IMR-90 (cell line): ENCODE measurements around the gene ITPR2. TPM values are rescaled to one million over a fixed set of nuclear protein-coding genes. Genes with fewer than 3 reads are reported as not detected.

Experiments
- ATAC-seq: fragments of 200-7000 bp; cut with Tn5 transposase; 2 replicates; pipeline ENCODE4 v1.9.1; 2020; ENCODE audit warnings: low read depth, mild to moderate bottlenecking, moderate library complexity
- BruUV-seq: library from RNA; stranded (reverse); fragments of 400-500 nt; replicated peaks from 2 replicates; lab custom pipeline; 2021; lab: Mats Ljungman, UMichigan
- CTCF ChIA-PET: fragments of 300-600 bp; formaldehyde crosslinking; extraction: SDS; loops from one replicate; lab custom pipeline; 2021; ENCODE audit warnings: antibody characterized with exemption; lab: Yijun Ruan, JAX
- POLR2A ChIA-PET: fragments of 300-600 bp; sonication (Branson Sonifier 250); formaldehyde crosslinking; loops from one replicate; lab custom pipeline; 2022; ENCODE audit warnings: antibody characterized with exemption; ENCODE audit not compliant: unreplicated experiment; lab: Charles Lee
- DNase-seq: peaks from one replicate; pipeline ENCODE4 v3.0.0; 2013
- H2AFZ ChIP-seq: replicated peaks from 2 replicates; pipeline ENCODE3; 2013; ENCODE audit warnings: low read length, mild to moderate bottlenecking; ENCODE audit not compliant: poor library complexity
- H2AK5ac ChIP-seq: 2 replicates; pipeline ENCODE4 v1.6.1; 2013; ENCODE audit warnings: low read depth, low read length, inconsistent platforms
- H2AK9ac ChIP-seq: replicated peaks from 2 replicates; pipeline ENCODE3; 2013; ENCODE audit warnings: mild to moderate bottlenecking, low read depth, low read length, moderate library complexity; ENCODE audit not compliant: poor library complexity
- H2BK120ac ChIP-seq: 2 replicates; pipeline ENCODE4 v1.6.1; 2013; ENCODE audit warnings: low read depth, low read length, inconsistent platforms
- H2BK15ac ChIP-seq: 3 replicates; pipeline ENCODE4 v1.6.1; 2013; ENCODE audit warnings: low read depth, low read length, inconsistent platforms
- H2BK20ac ChIP-seq: 2 replicates; pipeline ENCODE4 v1.6.1; 2013; ENCODE audit warnings: low read depth, mild to moderate bottlenecking, inconsistent platforms, low read length, moderate library complexity
- H2BK5ac ChIP-seq: 2 replicates; pipeline ENCODE4 v1.6.1; 2013; ENCODE audit warnings: mild to moderate bottlenecking, low read depth, low read length, inconsistent platforms; ENCODE audit not compliant: poor library complexity, severe bottlenecking
- H3K14ac ChIP-seq: replicated peaks from 2 replicates; pipeline ENCODE4 v1.6.1; 2013; ENCODE audit warnings: low read depth, low read length, inconsistent platforms
- H3K18ac ChIP-seq: 2 replicates; pipeline ENCODE4 v1.6.1; 2013; ENCODE audit warnings: low read depth, low read length, control low read depth
- H3K23ac ChIP-seq: 2 replicates; pipeline ENCODE4 v1.6.1; 2013; ENCODE audit warnings: low read depth, low read length, inconsistent platforms
- H3K27ac ChIP-seq: 2 replicates; pipeline ENCODE4 v1.5.1; 2013; ENCODE audit warnings: mild to moderate bottlenecking, control low read depth, low read length; ENCODE audit not compliant: insufficient read depth
- H3K27me3 ChIP-seq: 2 replicates; pipeline ENCODE4 v1.6.1; 2013; ENCODE audit warnings: low read length; ENCODE audit not compliant: control insufficient read depth, insufficient read depth
- H3K36me3 ChIP-seq: 2 replicates; pipeline ENCODE4 v1.6.1; 2013; ENCODE audit warnings: low read length, mixed read lengths; ENCODE audit not compliant: control insufficient read depth, insufficient read depth
- H3K4ac ChIP-seq: 2 replicates; pipeline ENCODE4 v1.6.1; 2013; ENCODE audit warnings: low read depth, low read length, inconsistent platforms
- H3K4me1 ChIP-seq: 2 replicates; pipeline ENCODE4 v1.6.1; 2013; ENCODE audit warnings: low read length, mixed read lengths; ENCODE audit not compliant: control insufficient read depth, insufficient read depth
- H3K4me2 ChIP-seq: 2 replicates; pipeline ENCODE4 v1.6.1; 2013; ENCODE audit warnings: low read depth, mild to moderate bottlenecking, control low read depth, low read length, moderate library complexity
- H3K4me3 ChIP-seq: 2 replicates; pipeline ENCODE4 v1.5.1; 2013; ENCODE audit warnings: low read depth, mild to moderate bottlenecking, control low read depth, low read length, moderate library complexity; ENCODE audit not compliant: insufficient read depth
- H3K56ac ChIP-seq: 2 replicates; pipeline ENCODE4 v1.6.1; 2013; ENCODE audit warnings: low read length, inconsistent platforms; ENCODE audit not compliant: insufficient read depth; ENCODE audit errors: extremely low read depth
- H3K79me1 ChIP-seq, 2 experiments: 2 replicates each; pipeline ENCODE4 v1.6.1; 2013; ENCODE audit warnings: low read length in 2 of 2, inconsistent platforms in 1 of 2, low read depth in 1 of 2
- H3K9ac ChIP-seq: 2 replicates; pipeline ENCODE4 v1.6.1; 2013; ENCODE audit warnings: low read depth, low read length, control low read depth
- H3K9me1 ChIP-seq: 2 replicates; pipeline ENCODE4 v1.6.1; 2013; ENCODE audit warnings: low read length, inconsistent platforms; ENCODE audit not compliant: insufficient read depth
- H3K9me3 ChIP-seq: 2 replicates; pipeline ENCODE4 v1.6.1; 2013; ENCODE audit warnings: low read length; ENCODE audit not compliant: control insufficient read depth, insufficient read depth
- H4K20me1 ChIP-seq: 2 replicates; pipeline ENCODE4 v1.6.1; 2013; ENCODE audit warnings: low read length, inconsistent platforms; ENCODE audit not compliant: insufficient read depth
- H4K5ac ChIP-seq: 2 replicates; pipeline ENCODE4 v1.6.1; 2013; ENCODE audit warnings: mild to moderate bottlenecking, low read depth, low read length, control low read depth
- H4K8ac ChIP-seq, 2 experiments: 2 replicates each; pipeline ENCODE4 v1.6.1; 2013; ENCODE audit warnings: low read depth in 2 of 2, low read length in 2 of 2, control low read depth in 1 of 2, inconsistent platforms in 1 of 2
- H4K91ac ChIP-seq: 2 replicates; pipeline ENCODE4 v1.6.1; 2013; ENCODE audit warnings: low read depth, low read length, inconsistent platforms; ENCODE audit not compliant: insufficient read depth
- BHLHE40 ChIP-seq: fragments of 150-350 bp; IDR thresholded peaks from 2 replicates; pipeline ENCODE4 v1.6.1; 2016; ENCODE audit warnings: mild to moderate bottlenecking, low read depth, low read length
- CEBPB ChIP-seq: IDR thresholded peaks from 2 replicates; pipeline ENCODE4 v1.6.1; 2012; ENCODE audit warnings: low read depth, low read length, improper control_type of control experiment
- CHD1 ChIP-seq: IDR thresholded peaks from 2 replicates; pipeline ENCODE4 v1.6.1; 2012; ENCODE audit warnings: low read depth, low read length, improper control_type of control experiment
- CTCF ChIP-seq: conservative IDR thresholded peaks from 2 replicates; pipeline ENCODE4 v1.5.1; 2012; ENCODE audit warnings: mild to moderate bottlenecking, low read depth, low read length, improper control_type of control experiment
- ELK1 ChIP-seq: fragments of 150-350 bp; IDR thresholded peaks from 2 replicates; pipeline ENCODE4 v1.6.1; 2016; ENCODE audit warnings: low read depth, mild to moderate bottlenecking, low read length, moderate library complexity, borderline replicate concordance
- FOS ChIP-seq: fragments of 150-350 bp; IDR thresholded peaks from 2 replicates; pipeline ENCODE4 v1.6.1; 2016; ENCODE audit warnings: low read depth, low read length
- MAFK ChIP-seq: IDR thresholded peaks from 2 replicates; pipeline ENCODE4 v1.6.1; 2012; ENCODE audit warnings: low read depth, low read length, improper control_type of control experiment
- MAZ ChIP-seq: IDR thresholded peaks from 2 replicates; pipeline ENCODE4 v1.6.1; 2012; ENCODE audit warnings: low read depth, mild to moderate bottlenecking, low read length, improper control_type of control experiment, moderate library complexity, borderline replicate concordance
- MXI1 ChIP-seq: IDR thresholded peaks from 2 replicates; pipeline ENCODE4 v1.6.1; 2012; ENCODE audit warnings: low read depth, mild to moderate bottlenecking, low read length, moderate library complexity, borderline replicate concordance
- NFE2L2 ChIP-seq: fragments of 150-350 bp; IDR thresholded peaks from 2 replicates; pipeline ENCODE4 v1.6.1; 2016; ENCODE audit warnings: low read depth, mild to moderate bottlenecking, low read length
- POLR2A ChIP-seq: IDR thresholded peaks from 2 replicates; pipeline ENCODE4 v1.6.1; 2012; ENCODE audit warnings: mild to moderate bottlenecking, low read depth, low read length
- RAD21 ChIP-seq: IDR thresholded peaks from 2 replicates; pipeline ENCODE4 v1.6.1; 2012; ENCODE audit warnings: low read length, improper control_type of control experiment
- RCOR1 ChIP-seq: IDR thresholded peaks from 2 replicates; pipeline ENCODE4 v1.6.1; 2012; ENCODE audit warnings: mild to moderate bottlenecking, low read length, improper control_type of control experiment; ENCODE audit not compliant: insufficient replicate concordance
- RFX5 ChIP-seq: IDR thresholded peaks from 2 replicates; pipeline ENCODE4 v1.8.0; 2012; ENCODE audit warnings: low read depth, mild to moderate bottlenecking, low read length, moderate library complexity
- SMC3 ChIP-seq: fragments of 150-350 bp; IDR thresholded peaks from 2 replicates; pipeline ENCODE4 v1.6.1; 2016; ENCODE audit warnings: low read depth, mild to moderate bottlenecking, antibody characterized with exemption, low read length, moderate library complexity
- USF2 ChIP-seq: fragments of 150-350 bp; IDR thresholded peaks from 2 replicates; pipeline ENCODE4 v1.6.1; 2017; ENCODE audit warnings: mild to moderate bottlenecking, antibody characterized with exemption, low read length, low read depth
- WGBS, 2 experiments: methylation state at CpG; one replicate each; pipeline versions ENCODE4 v1.1.5 to v1.1.7; 2013; ENCODE audit warnings: missing lambda C conversion rate in 2 of 2; ENCODE audit not compliant: insufficient read length in 1 of 2; ENCODE audit errors: extremely low coverage in 2 of 2; 5-methylcytosine and 5-hydroxymethylcytosine counted together
- dilution Hi-C: fragments of 300-500 bp; cut with HindIII; formaldehyde crosslinking; loops from one replicate; pipeline ENCODE4 v1.14.3; 2018; ENCODE audit warnings: low sequenced_read_pairs; ENCODE audit not compliant: unreplicated experiment
- in situ Hi-C: fragments of 300-500 bp; cut with MboI; formaldehyde crosslinking; loops from 3 replicates; pipeline ENCODE4 v1.14.3; 2019; ENCODE audit warnings: low sequenced_read_pairs, inconsistent platforms, mixed read lengths
- intact Hi-C: fragments of 100-400 bp; cut with micrococcal nuclease; formaldehyde crosslinking; loops from 2 replicates; pipeline ENCODE4 v1.10.0; 2022
- polyA plus RNA-seq, 3 experiments: library from polyadenylated mRNA; depleted of rRNA; stranded (reverse); fragments of >200 nt; gene quantifications; 2 replicates each; pipeline ENCODE4 v1.2.3, GENCODE V29; 2012; ENCODE audit warnings: low replicate concordance in 1 of 3
- total RNA-seq: library from RNA; depleted of rRNA; stranded (reverse); fragments of >200 nt; gene quantifications from 2 replicates; pipeline ENCODE4 v1.2.3, GENCODE V29; 2012

Gene ITPR2
- total and polyA plus RNA-seq, 2 of the 4 experiments (the other 2 are of a cell fraction): 1.2 to 9.0 TPM

- no peak overlapping the region for H4K8ac ChIP-seq
- no peak overlapping the region for H4K5ac ChIP-seq
- WGBS, 2 experiments: 33% methylated on average over 1 of the region's 1 CpG; no CpG with 5 or more reads in 1 of the 2 experiments
- H4K91ac ChIP-seq: no peak overlapping the region
- intact Hi-C loops: loop anchor here (5.0 kb wide), 2 partner anchors 83 to 178 kb away; no protein-coding TSS in a partner anchor
- no peak overlapping the region for H2AK9ac ChIP-seq
- no peak overlapping the region for H3K18ac ChIP-seq
- no peaks in the 10 kb centered on the region for H3K27me3 ChIP-seq
- H2AK5ac ChIP-seq: no peak overlapping the region
- no peaks in the 10 kb centered on the region for H4K20me1 ChIP-seq
- H2AFZ ChIP-seq: no peak overlapping the region
- ChIA-PET CTCF (no interaction called here), POLR2A (no interaction called here)
- no peaks in the 10 kb centered on the region for H3K9me3 ChIP-seq
- no peak for DNase-seq
- no peak overlapping the region for H3K4me2 ChIP-seq
- H3K56ac ChIP-seq: 0 out of 2 replicates have a peak overlapping the region, but pooled peaks have one; percentile 17
- no peaks in the 10 kb centered on the region; the same call in 1 of the 2 replicates for H3K9me1 ChIP-seq
- H3K27ac ChIP-seq: no peak overlapping the region
- H3K14ac ChIP-seq: no peak overlapping the region
- TF ChIP-seq POLR2A (no peak), BHLHE40 (no peak), MAFK (no peak), ELK1 (no peak), SMC3 (no peak), MXI1 (no peak), RAD21 (no peak), USF2 (no peak), CHD1 (no peak), FOS (no peak), MAZ (no peak), NFE2L2 (no peak), CEBPB (no peak), RCOR1 (no peak), CTCF (no peak), RFX5 (no peak)
- in situ Hi-C loops: no loop called here
- no peak overlapping the region for H3K4ac ChIP-seq
- H2BK20ac ChIP-seq: no peak overlapping the region
- H2BK120ac ChIP-seq: no peak overlapping the region
- ATAC-seq: no peak
- H2BK15ac ChIP-seq: no peak overlapping the region
- no peak overlapping the region for H2BK5ac ChIP-seq
- dilution Hi-C loops: no loop called here
- H3K4me1 ChIP-seq: no peaks in the 10 kb centered on the region
- no peak overlapping the region for H3K9ac ChIP-seq
- no peak overlapping the region for H3K23ac ChIP-seq
- no peak overlapping the region for H3K4me3 ChIP-seq
- no peaks in the 10 kb centered on the region for H3K36me3 ChIP-seq
- BruUV-seq: no TSS peak
- H3K79me1 ChIP-seq: no peaks in the 10 kb centered on the region
Observed at GRCh38 chr12:26609986-26610385, 223.0 kb downstream of the ITPR2 start.
